Activated naive CD4-positive, alpha-beta T cell treated with anti-CD3 and anti-CD28 coated beads for 36 hours (primary cell): ENCODE measurements around the gene RAB20. TPM values are rescaled to one million over a fixed set of nuclear protein-coding genes. Genes with fewer than 3 reads are reported as not detected.

Source experiments
- CTCF ChIA-PET: fragments of 350-600 bp; sonication (Branson Sonifier 250); formaldehyde crosslinking; loops from one replicate; lab custom pipeline; 2021; ENCODE audit warnings: antibody characterized with exemption; lab: Charles Lee
- DNase-seq: peaks from one replicate; pipeline ENCODE4 v3.0.0-alpha.2; 2020
- H3K27ac Mint-ChIP-seq: one replicate; pipeline ENCODE4 v1.8.0; 2021; ENCODE audit warnings: mild to moderate bottlenecking, mixed read lengths
- H3K27me3 Mint-ChIP-seq: one replicate; pipeline ENCODE4 v1.8.0; 2021; ENCODE audit warnings: low read depth, mixed read lengths
- H3K36me3 Mint-ChIP-seq: one replicate; pipeline ENCODE4 v1.8.0; 2021; ENCODE audit warnings: low read depth, mixed read lengths
- H3K4me1 Mint-ChIP-seq: one replicate; pipeline ENCODE4 v1.8.0; 2021; ENCODE audit warnings: low read depth, mixed read lengths
- H3K4me3 Mint-ChIP-seq: one replicate; pipeline ENCODE4 v1.8.0; 2021; ENCODE audit warnings: mild to moderate bottlenecking, moderate library complexity, mixed read lengths
- H3K9me3 Mint-ChIP-seq: one replicate; pipeline ENCODE4 v1.8.0; 2021; ENCODE audit warnings: mixed read lengths
- intact Hi-C: fragments of 100-400 bp; cut with micrococcal nuclease; formaldehyde crosslinking; loops from one replicate; pipeline ENCODE4 v1.15.1; 2023
- total RNA-seq, 2 experiments: library from RNA; stranded (reverse); gene quantifications; one replicate each; pipeline ENCODE4 v1.2.3, GENCODE V29; 2021

The RAB20 gene
- total RNA-seq, 2 experiments from 2014 or later = 1.4 to 1.5 TPM

- no peak overlapping the region for H3K27ac Mint-ChIP-seq
- H3K27me3 Mint-ChIP-seq = peaks cover 3% of the 10 kb centered on the region
- H3K36me3 Mint-ChIP-seq = no peaks in the 10 kb centered on the region
- intact Hi-C loops = no loop called here
- no peak overlapping the region for H3K4me3 Mint-ChIP-seq
- peaks cover under 1% of the 10 kb centered on the region for H3K9me3 Mint-ChIP-seq
- CTCF ChIA-PET = no interaction called here
- H3K4me1 Mint-ChIP-seq = peaks cover 4% of the 10 kb centered on the region
- DNase-seq = no peak
Measured at GRCh38 chr13:110509971-110510786, 51.3 kb downstream of the RAB20 start.

- Mint-ChIP-seq H3K4me1 (peaks cover 1% of the 10 kb centered on the region), H3K9me3 (no peaks in the 10 kb centered on the region)
Measured at GRCh38 chr13:110509478-110509926, 52.0 kb downstream of the RAB20 start.

GRCh38 chr13:110507678-110508381 lies 53.7 kb downstream of the RAB20 start:
- Mint-ChIP-seq H3K27ac (no peak overlapping the region), H3K36me3 (no peaks in the 10 kb centered on the region), H3K4me1 (no peaks in the 10 kb centered on the region), H3K9me3 (no peaks in the 10 kb centered on the region), H3K4me3 (no peak overlapping the region), H3K27me3 (peaks cover 3% of the 10 kb centered on the region)
- intact Hi-C loops = no loop called here
- CTCF ChIA-PET = interaction anchor here (0.6 kb wide), 1 partner anchor 55 kb away, joined by 3 read pairs; no protein-coding TSS in a partner anchor
- DNase-seq = no peak

More at GRCh38 chr13:110509478-110509926, 52.0 kb downstream of the RAB20 start:
- DNase-seq = no peak
- intact Hi-C loops = no loop called here
- no peak overlapping the region for H3K27ac Mint-ChIP-seq
- H3K4me3 Mint-ChIP-seq = no peak overlapping the region
- peaks cover 3% of the 10 kb centered on the region for H3K27me3 Mint-ChIP-seq
- CTCF ChIA-PET = no interaction called here
- no peaks in the 10 kb centered on the region for H3K36me3 Mint-ChIP-seq

- H3K27me3 Mint-ChIP-seq = peaks cover 3% of the 10 kb centered on the region
- no peak overlapping the region for H3K27ac Mint-ChIP-seq
- H3K4me3 Mint-ChIP-seq = no peak overlapping the region
- intact Hi-C loops = no loop called here
- H3K4me1 Mint-ChIP-seq = no peaks in the 10 kb centered on the region
- no peaks in the 10 kb centered on the region for H3K9me3 Mint-ChIP-seq
- DNase-seq = no peak
- CTCF ChIA-PET = no interaction called here
- no peaks in the 10 kb centered on the region for H3K36me3 Mint-ChIP-seq
Measured at GRCh38 chr13:110506859-110507566, 54.5 kb downstream of the RAB20 start.

- CTCF ChIA-PET = no interaction called here
- intact Hi-C loops = no loop called here
- no peak for DNase-seq
Measured at GRCh38 chr13:110506396-110506795, 55.1 kb downstream of the RAB20 start.

GRCh38 chr13:110505594-110505993 lies 55.9 kb downstream of the RAB20 start:
- CTCF ChIA-PET = no interaction called here
- Mint-ChIP-seq H3K27ac (no peak overlapping the region), H3K27me3 (peaks cover 3% of the 10 kb centered on the region)

More at GRCh38 chr13:110506396-110506795, 55.1 kb downstream of the RAB20 start:
- Mint-ChIP-seq H3K27ac (no peak overlapping the region), H3K4me3 (no peak overlapping the region), H3K36me3 (no peaks in the 10 kb centered on the region), H3K9me3 (no peaks in the 10 kb centered on the region), H3K27me3 (peaks cover 3% of the 10 kb centered on the region), H3K4me1 (no peaks in the 10 kb centered on the region)

GRCh38 chr13:110503979-110504499 lies 57.5 kb downstream of the RAB20 start:
- intact Hi-C loops = no loop called here
- Mint-ChIP-seq H3K27ac (no peak overlapping the region), H3K4me3 (no peak overlapping the region), H3K27me3 (peaks cover 3% of the 10 kb centered on the region), H3K9me3 (no peaks in the 10 kb centered on the region), H3K36me3 (no peaks in the 10 kb centered on the region), H3K4me1 (no peaks in the 10 kb centered on the region)
- CTCF ChIA-PET = interaction anchor here (1.5 kb wide), 1 partner anchor 49 kb away, joined by 4 read pairs; no protein-coding TSS in a partner anchor
- no peak for DNase-seq

More at GRCh38 chr13:110505594-110505993, 55.9 kb downstream of the RAB20 start:
- Mint-ChIP-seq H3K36me3 (no peaks in the 10 kb centered on the region), H3K4me1 (no peaks in the 10 kb centered on the region), H3K9me3 (no peaks in the 10 kb centered on the region), H3K4me3 (no peak overlapping the region)
- no peak for DNase-seq
- intact Hi-C loops = no loop called here

- H3K9me3 Mint-ChIP-seq = no peaks in the 10 kb centered on the region
- H3K4me1 Mint-ChIP-seq = no peaks in the 10 kb centered on the region
- no peaks in the 10 kb centered on the region for H3K36me3 Mint-ChIP-seq
- peaks cover 3% of the 10 kb centered on the region for H3K27me3 Mint-ChIP-seq
- intact Hi-C loops = no loop called here
- H3K4me3 Mint-ChIP-seq = no peak overlapping the region
- H3K27ac Mint-ChIP-seq = no peak overlapping the region
- no peak for DNase-seq
- CTCF ChIA-PET = interaction anchor here (1.5 kb wide), 1 partner anchor 48 kb away, joined by 4 read pairs; no protein-coding TSS in a partner anchor
Measured at GRCh38 chr13:110503037-110503901, 58.3 kb downstream of the RAB20 start.

GRCh38 chr13:110501188-110501587 lies 60.3 kb downstream of the RAB20 start:
- Mint-ChIP-seq H3K36me3 (no peaks in the 10 kb centered on the region), H3K9me3 (no peaks in the 10 kb centered on the region), H3K4me3 (no peak overlapping the region), H3K4me1 (no peaks in the 10 kb centered on the region), H3K27ac (no peak overlapping the region), H3K27me3 (no peaks in the 10 kb centered on the region)
- intact Hi-C loops = no loop called here
- DNase-seq = no peak
- CTCF ChIA-PET = no interaction called here

- Mint-ChIP-seq H3K4me3 (no peak overlapping the region), H3K36me3 (no peaks in the 10 kb centered on the region), H3K27me3 (no peaks in the 10 kb centered on the region), H3K9me3 (no peaks in the 10 kb centered on the region), H3K27ac (no peak overlapping the region), H3K4me1 (no peaks in the 10 kb centered on the region)
- no peak for DNase-seq
- intact Hi-C loops = no loop called here
- CTCF ChIA-PET = no interaction called here
Measured at GRCh38 chr13:110500341-110500740, 61.2 kb downstream of the RAB20 start.

- H3K36me3 Mint-ChIP-seq = no peaks in the 10 kb centered on the region
- DNase-seq = no peak
- CTCF ChIA-PET = no interaction called here
- H3K27me3 Mint-ChIP-seq = no peaks in the 10 kb centered on the region
- H3K4me1 Mint-ChIP-seq = no peaks in the 10 kb centered on the region
- intact Hi-C loops = no loop called here
- H3K9me3 Mint-ChIP-seq = no peaks in the 10 kb centered on the region
- H3K4me3 Mint-ChIP-seq = no peak overlapping the region
- no peak overlapping the region for H3K27ac Mint-ChIP-seq
Measured at GRCh38 chr13:110499621-110500281, 61.8 kb downstream of the RAB20 start.
